Suprapubic skin (tissue), 4 donors: Measurements from ENCODE around the gene RHOJ.

ENCODE experiments used
- CTCF ChIP-seq, 2 donors: fragments of 200-600 bp in 1 of 2; fragments of 450-650 bp in 1 of 2; sonication (generic) in 1 of 2; IDR thresholded peaks; one replicate each; pipeline ENCODE4 v1.5.1; 2016 to 2019; ENCODE audit warnings: antibody characterized with exemption in 2 of 2, mild to moderate bottlenecking in 1 of 2, moderate library complexity in 1 of 2
- EP300 ChIP-seq: sonication (generic); formaldehyde crosslinking; IDR thresholded peaks from one replicate; pipeline ENCODE4 v1.6.1; 2017; ENCODE audit warnings: antibody characterized with exemption
- POLR2A ChIP-seq, 2 donors: fragments of 450-650 bp; IDR thresholded peaks; one replicate each; pipeline ENCODE4 v1.6.1; 2017; ENCODE audit warnings: antibody characterized with exemption in 2 of 2, mild to moderate bottlenecking in 2 of 2, moderate library complexity in 2 of 2
- POLR2AphosphoS5 ChIP-seq, 3 donors: sonication (generic); formaldehyde crosslinking; IDR thresholded peaks; one replicate each; pipeline ENCODE4 v1.6.1; 2017; ENCODE audit warnings: antibody characterized with exemption in 3 of 3

GRCh38 chr14:63212776-63213500 lies 8.7 kb downstream of the RHOJ start:
- TF ChIP-seq CTCF (IDR thresholded peaks at IDR 0.05): no peak
- TF ChIP-seq POLR2A (IDR thresholded peaks at IDR 0.05): no peak
- no peak for TF ChIP-seq POLR2AphosphoS5 (IDR thresholded peaks at IDR 0.05)
- TF ChIP-seq EP300: no peak
